Right renal cortex interstitium (tissue), 3 donors: ENCODE results near the gene ZNF225. TPM values are rescaled to one million over a fixed set of nuclear protein-coding genes. Genes with fewer than 3 reads are reported as not detected.
A peak's percentile ranks its signal among the peaks of the same experiment; 100 is the strongest.
"Not testable (repeated sequence)": the region's sequence is repeated elsewhere in the genome, so short reads cannot be mapped to it uniquely, and the experiment has no call there.

ENCODE experiments used
- DNase-seq, 3 donors: peaks; one replicate each; pipeline ENCODE4 v3.0.0-alpha.2; 2013; ENCODE audit warnings: low read depth in 3 of 3, low spot score in 2 of 3
- polyA plus RNA-seq, 3 donors: library from polyadenylated mRNA; unstranded; fragments of 120-200 nt; gene quantifications; one replicate each; pipeline ENCODE4 v1.2.1, GENCODE V29; 2013; ENCODE audit not compliant: insufficient read length in 3 of 3

Gene ZNF225
- polyA plus RNA-seq = 10 to 100 TPM; 10.9 to 12.1 (median 11.2) TPM

- peak; percentile 98 to 99 (median 98) for DNase-seq
Measured at GRCh38 chr19:44113138-44113783, at the start of gene ZNF225. ZNF225 (plus strand) TSS chr19:44113399; CDS start chr19:44115828, 2,429 bp downstream.

DNA sequence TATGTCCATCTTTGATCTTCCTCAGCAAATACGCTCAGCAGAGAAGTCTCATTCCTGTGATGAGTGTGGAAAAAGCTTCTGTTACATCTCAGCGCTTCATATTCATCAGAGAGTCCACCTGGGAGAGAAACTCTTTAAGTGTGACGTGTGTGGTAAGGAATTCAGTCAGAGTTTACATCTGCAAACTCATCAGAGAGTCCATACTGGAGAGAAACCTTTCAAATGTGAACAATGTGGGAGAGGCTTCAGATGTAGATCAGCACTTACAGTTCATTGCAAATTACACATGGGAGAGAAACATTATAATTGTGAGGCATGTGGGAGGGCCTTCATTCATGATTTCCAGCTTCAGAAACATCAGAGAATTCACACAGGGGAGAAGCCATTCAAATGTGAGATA, 46.9 kb upstream of the ZNF225 start:
- DNase-seq = no peak

DNA sequence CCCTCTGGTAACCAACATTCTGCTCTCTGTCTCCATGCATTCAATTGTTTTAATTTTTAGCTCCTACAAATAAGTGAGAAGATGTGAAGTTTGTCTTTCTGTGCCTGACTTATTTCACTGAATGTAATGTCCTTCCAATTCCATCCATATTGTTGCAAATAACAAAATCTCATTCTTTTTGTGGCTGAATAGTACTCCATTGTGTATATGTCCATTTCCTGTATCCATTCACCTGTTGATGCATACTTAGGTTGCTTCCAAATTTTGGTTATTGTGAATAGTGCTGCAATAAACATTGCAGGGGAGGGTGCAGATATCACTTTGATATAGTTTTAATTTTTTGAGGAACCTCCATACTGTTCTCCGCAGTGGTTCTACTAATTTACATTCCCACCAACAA, 43.8 kb upstream of the ZNF225 start:
- no peak for DNase-seq

DNA sequence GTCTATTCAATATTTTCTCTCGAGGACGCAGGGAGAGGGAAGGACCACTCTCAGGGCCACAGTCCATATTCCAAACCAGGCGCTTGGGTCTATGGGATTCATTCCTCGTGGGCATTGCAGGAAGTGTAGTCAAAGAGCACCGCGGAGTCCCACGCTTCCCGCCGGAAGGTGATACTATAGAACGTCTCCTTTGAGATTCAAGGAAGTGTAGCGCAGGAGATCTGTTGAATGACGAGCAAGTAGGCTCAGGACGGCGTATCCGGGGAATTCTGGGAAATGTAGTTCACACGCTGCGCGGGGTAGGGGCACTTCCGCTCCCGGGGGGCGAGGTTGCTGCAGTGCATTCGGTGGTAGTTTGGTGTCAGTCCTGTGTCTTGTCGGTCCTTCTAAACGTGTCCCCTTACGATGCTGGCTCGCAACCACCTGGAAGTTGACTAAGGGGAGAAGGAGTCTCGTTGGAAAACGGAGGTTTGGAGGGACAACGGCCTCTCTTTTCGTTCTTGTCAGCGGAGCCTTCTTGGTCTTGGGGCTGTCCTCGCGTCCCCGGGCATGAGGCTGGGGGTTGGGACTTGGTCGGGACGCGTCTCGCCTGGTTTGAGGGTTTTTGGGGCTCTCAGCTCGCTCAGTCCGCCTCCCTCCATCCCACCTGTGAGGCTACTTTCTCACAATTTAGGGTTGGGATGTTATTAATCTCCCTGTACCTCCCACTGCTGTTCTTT, 41.2 kb upstream of the ZNF225 start, which contains the start of gene ZNF284:
ZNF284 (plus strand) TSS at position 336 of the 719 bp plus-strand sequence. CDS start 4,231 bp downstream, outside the sequence.
- DNase-seq = peak; percentile 85 to 91 (median 87)

DNA sequence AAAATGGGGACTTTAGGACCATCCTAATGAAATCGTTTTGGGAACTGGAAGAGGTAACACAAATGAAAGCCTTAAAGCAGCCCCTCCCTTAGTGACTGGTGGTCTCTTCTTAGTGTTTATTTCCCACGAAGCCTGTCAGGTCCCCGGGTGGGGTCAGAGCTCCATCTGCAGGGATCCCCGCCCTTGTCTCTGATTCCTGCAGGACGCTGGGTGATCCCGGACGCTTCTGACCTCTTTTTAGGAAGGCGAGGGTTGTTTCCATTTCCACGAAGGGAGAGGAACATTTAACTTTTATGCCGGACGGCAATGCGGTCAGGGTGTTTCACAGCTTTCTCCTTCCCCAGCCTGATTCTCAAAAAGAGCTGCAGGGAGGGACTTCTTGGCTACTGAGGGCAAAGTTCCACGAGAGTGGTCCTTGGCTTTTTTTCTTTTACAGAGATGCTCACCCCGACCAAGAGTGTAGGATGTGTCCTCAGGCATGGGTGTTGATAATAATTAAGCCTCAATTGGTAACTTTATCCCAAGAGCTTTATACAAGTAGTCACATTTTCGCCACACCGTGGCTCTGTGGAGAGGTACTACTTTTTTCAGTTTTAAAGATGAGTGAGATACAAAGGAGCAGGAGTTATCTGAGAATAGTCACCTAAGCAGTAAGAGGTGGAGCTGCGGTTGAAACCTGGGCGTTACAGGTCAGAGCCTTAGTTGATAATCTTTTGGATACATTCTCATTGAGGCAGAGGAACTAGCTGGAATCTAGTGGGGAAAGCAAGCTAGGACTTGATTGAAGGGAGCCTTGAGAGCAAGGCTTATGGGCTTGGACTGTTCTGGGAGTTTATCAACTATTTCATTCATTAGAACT, 40.4 kb upstream of the ZNF225 start:
- DNase-seq = no peak

DNA sequence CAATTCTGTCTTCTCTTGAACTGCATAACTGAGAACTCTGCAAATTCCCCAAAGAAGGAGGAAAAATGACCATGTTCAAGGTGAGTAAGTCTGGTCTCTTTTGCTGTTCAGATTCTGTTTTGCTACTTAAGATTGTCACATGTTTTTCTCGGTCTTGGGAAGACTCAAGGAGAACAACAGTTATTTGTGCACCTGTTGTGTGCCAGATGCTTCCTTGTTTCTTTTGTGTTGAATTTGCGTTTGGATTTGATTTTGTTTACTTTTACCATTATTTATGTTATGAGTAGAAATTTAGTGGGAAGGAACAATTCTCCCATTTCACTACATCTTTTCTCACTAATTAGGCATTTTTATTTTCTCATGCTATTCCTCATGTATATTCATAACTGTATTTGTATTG, 36.9 kb upstream of the ZNF225 start:
- no peak for DNase-seq

GRCh38 chr19:44092108-44092507, 21.1 kb upstream of the ZNF225 start:
- no peak for DNase-seq

DNA sequence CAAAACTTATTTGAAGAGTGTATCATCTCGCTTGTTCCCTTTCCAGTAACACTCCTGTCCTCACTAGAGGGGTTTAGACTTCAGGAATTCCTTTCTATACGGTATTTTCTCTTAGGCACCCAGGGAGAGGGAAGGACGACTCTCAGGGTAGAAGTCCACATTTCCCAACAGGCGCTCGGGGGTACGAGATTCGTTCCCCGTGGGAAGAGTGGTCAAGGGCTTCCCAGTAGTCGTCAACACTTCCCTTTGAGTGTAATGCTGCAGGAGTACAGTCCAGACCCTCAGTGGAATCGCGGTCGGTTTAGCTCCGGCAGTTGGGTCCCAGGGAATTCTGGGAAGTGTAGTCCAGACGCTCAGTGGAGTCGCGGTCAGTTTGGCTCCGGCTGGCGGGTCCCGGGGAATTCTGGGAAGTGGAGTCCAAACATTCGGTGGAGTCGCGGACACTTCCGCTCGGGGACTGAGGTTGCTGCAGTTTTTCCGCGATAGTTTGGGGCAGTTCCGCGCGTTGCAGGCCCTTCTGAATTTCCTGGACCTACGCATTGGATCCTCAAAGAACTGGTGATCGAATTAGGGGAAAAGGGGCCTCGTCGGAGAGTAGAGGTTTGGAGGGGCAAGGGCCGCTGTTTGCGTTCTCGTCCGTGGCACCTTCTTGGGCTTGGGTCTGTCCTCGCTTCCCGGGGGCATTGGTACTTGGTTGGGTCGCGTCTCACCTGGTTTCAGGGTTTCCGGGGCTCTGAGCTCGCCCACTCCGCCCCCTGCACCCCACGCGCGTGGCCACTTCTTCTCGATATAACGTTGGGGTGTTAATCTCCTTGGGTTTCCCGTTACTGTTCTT, 19.1 kb upstream of the ZNF225 start, which contains the start of gene ZNF224:
ZNF224 (plus strand) TSS at position 431 of the 835 bp plus-strand sequence. CDS start 3,513 bp downstream, outside the sequence.
- DNase-seq = peak; percentile 84 to 95 (median 85)

DNA sequence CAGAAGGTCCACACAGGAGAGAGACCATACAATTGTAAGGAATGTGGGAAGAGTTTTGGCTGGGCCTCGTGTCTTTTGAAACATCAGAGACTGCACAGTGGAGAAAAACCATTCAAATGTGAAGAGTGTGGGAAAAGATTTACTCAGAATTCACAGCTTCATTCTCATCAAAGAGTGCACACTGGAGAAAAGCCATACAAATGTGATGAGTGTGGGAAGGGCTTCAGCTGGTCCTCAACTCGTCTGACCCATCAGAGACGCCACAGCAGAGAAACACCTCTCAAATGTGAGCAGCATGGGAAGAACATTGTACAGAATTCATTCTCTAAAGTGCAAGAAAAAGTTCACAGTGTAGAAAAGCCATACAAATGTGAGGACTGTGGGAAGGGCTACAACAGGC, 5.4 kb upstream of the ZNF225 start:
- no peak for DNase-seq

DNA sequence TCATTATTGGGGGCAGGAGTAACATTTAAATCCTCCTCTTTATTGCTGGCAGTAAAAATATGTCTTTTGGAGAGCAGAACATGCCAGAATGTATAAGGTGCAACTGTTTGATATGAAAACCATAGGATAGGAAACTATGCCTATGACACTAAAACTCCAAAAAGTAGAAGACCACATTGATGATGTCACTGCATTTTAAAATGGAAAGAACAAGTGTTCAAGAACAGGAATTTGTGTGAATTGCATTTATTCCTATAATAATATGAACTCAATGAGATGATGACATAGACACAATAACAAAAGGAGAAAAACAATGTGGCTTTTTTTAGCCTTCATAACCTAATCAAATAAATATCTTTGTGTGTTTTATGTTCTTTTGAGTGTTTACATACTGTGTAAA, 3.7 kb upstream of the ZNF225 start:
- DNase-seq = no peak

GRCh38 chr19:44111910-44112463, 1.2 kb upstream of the ZNF225 start:
- DNase-seq = peak in 2 of 3 donors; percentile 7 to 16

DNA sequence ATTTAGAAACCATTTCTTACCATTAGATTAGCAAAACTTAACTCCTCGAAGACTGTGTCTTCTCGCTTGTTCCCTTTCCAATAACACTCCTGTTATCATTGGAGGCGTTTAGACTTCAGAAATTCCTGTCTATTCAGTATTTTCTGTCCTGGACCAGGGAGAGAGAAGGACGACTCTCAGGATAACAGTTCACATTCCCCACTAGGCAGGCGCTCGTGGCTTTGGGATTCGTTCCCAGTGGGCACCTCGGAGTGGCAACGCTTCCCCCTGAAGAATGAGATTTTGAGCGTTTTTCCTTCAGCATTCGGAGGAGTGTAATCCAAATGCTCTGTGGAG, 429 bp upstream of the ZNF225 start:
- DNase-seq = no peak

DNA sequence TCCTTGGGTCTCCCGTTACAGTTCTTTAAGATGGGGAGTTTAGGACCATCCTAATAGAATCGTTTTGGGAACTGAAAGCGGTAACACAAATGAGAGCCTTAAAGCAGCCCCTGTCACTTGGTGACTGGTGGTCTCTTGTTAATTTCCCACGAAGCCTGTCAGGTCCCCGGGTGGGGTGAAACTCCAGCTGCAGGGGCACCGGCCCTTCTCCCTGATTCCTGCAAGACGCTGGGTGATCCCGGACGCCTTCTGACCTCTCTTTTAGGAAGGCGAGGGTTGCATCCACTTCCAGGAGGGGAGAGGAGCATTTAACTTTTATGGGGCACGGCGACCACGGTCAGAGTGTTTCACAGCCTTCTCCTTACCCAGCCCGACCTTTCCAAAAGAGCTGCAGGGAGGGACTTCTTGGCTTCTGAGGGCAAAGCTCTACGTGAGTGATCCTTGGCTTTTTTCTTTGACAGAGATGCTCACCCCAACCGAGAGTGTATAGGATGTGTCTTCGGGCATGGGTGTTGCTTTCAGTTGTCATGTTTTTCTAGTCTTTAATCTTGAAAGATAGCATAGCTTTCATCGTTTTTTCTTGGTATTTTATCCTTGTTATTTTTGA, 688 bp downstream of the ZNF225 start:
- no peak for DNase-seq

- DNase-seq = not testable (repeated sequence)
Measured at GRCh38 chr19:44121162-44121561, 8.0 kb downstream of the ZNF225 start.

DNA sequence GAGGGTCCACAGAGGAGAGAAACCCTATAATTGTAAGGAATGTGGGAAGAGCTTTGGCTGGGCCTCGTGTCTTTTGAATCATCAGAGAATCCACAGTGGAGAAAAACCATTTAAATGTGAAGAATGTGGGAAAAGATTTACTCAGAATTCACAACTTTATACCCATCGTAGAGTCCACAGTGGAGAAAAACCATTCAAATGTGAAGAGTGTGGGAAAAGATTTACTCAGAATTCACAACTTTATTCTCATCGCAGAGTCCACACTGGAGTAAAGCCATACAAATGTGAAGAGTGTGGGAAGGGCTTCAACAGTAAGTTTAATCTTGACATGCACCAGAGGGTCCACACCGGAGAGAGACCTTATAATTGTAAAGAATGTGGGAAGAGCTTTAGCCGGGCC, 18.8 kb downstream of the ZNF225 start:
- no peak for DNase-seq

GRCh38 chr19:44141191-44142058, 28.2 kb downstream of the ZNF225 start, which contains the start of gene ZNF234:
ZNF234 (plus strand) TSS chr19:44141554; CDS start chr19:44144633, 3,079 bp downstream.
- DNase-seq = peak; percentile 79 to 89 (median 80)

DNA sequence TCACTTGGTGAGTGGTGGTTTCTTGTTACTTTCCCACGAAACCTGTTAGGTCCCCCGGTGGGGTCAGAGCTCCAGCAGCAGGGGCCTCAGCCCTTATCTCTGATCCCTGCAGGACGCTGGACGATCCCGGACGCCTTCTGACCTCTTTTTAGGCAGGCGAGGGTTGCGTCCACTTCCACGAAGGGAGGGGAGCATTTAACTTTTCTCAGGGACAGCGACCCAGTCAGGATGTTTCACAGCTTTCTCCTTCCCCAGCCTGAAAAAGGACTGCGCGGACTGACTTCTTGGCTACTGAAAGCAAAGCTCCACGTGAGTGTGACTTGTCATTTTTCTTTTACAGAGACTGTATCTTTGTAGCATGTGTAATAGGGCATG, 28.8 kb downstream of the ZNF225 start:
- no peak for DNase-seq

- DNase-seq = no peak
Measured at GRCh38 chr19:44149776-44150175, 36.6 kb downstream of the ZNF225 start.
